HG03354 (cell line): ENCODE measurements around the gene THTPA.
"Not testable (repeated sequence)": the region's sequence is repeated elsewhere in the genome, so short reads cannot be mapped to it uniquely, and the experiment has no call there.

Experiments used
- ATAC-seq: cut with Tn5 transposase; IDR thresholded peaks from one replicate; pipeline ENCODE4 v1.9.1; 2021; ENCODE audit warnings: mild to moderate bottlenecking; ENCODE audit not compliant: unreplicated experiment, poor library complexity, severe bottlenecking

Gene THTPA

GRCh38 chr14:23532658-23533057, 23.4 kb upstream of the THTPA start:
- ATAC-seq = no peak

GRCh38 chr14:23533652-23534435, 22.2 kb upstream of the THTPA start:
- no peak for ATAC-seq

GRCh38 chr14:23535943-23536342, 20.1 kb upstream of the THTPA start:
- no peak for ATAC-seq

- no peak for ATAC-seq
These were observed 19.6 kb upstream of the THTPA start for GRCh38 chr14:23536494-23536893.

- not testable (repeated sequence) for ATAC-seq
These were observed 19.2 kb upstream of the THTPA start for GRCh38 chr14:23536906-23537305.

GRCh38 chr14:23537351-23538049, 18.6 kb upstream of the THTPA start:
- no peak for ATAC-seq

GRCh38 chr14:23538050-23538718, 17.9 kb upstream of the THTPA start:
- ATAC-seq = no peak

GRCh38 chr14:23538785-23539184, 17.3 kb upstream of the THTPA start:
- ATAC-seq = no peak

- no peak for ATAC-seq
These were observed 16.6 kb upstream of the THTPA start for GRCh38 chr14:23539248-23540140.

- ATAC-seq = no peak
These were observed 16.0 kb upstream of the THTPA start for GRCh38 chr14:23540141-23540469.

- no peak for ATAC-seq
These were observed 13.8 kb upstream of the THTPA start for GRCh38 chr14:23542261-23542660.

GRCh38 chr14:23543403-23543802, 12.7 kb upstream of the THTPA start:
- ATAC-seq = no peak

- no peak for ATAC-seq
These were observed 11.3 kb upstream of the THTPA start for GRCh38 chr14:23544511-23545447.

GRCh38 chr14:23545740-23546365, 10.2 kb upstream of the THTPA start:
- ATAC-seq = no peak

GRCh38 chr14:23546450-23547035, 9.5 kb upstream of the THTPA start:
- no peak for ATAC-seq

GRCh38 chr14:23547924-23548323, 8.1 kb upstream of the THTPA start:
- ATAC-seq = no peak

GRCh38 chr14:23548351-23549318, 7.4 kb upstream of the THTPA start:
- no peak for ATAC-seq
